ENCODE results near the gene FRMD3.

FRMD3 gene

GRCh38 chr9:83431101-83432060, 106.8 kb downstream of the FRMD3 start:
- FAIRE-seq = no peak

- FAIRE-seq = no peak
Measured at GRCh38 chr9:83430681-83431080, 107.5 kb downstream of the FRMD3 start.

- no peak for FAIRE-seq
Measured at GRCh38 chr9:83429229-83429628, 109.0 kb downstream of the FRMD3 start.

GRCh38 chr9:83425240-83425639, 113.0 kb downstream of the FRMD3 start:
- FAIRE-seq = no peak

GRCh38 chr9:83424831-83425230, 113.4 kb downstream of the FRMD3 start:
- no peak for FAIRE-seq

GRCh38 chr9:83423815-83424707, 114.1 kb downstream of the FRMD3 start:
- FAIRE-seq = no peak

- FAIRE-seq = no peak
Measured at GRCh38 chr9:83422527-83422926, 115.7 kb downstream of the FRMD3 start.

GRCh38 chr9:83420486-83420885, 117.7 kb downstream of the FRMD3 start:
- no peak for FAIRE-seq

GRCh38 chr9:83419961-83420360, 118.2 kb downstream of the FRMD3 start:
- FAIRE-seq = no peak

GRCh38 chr9:83418283-83418682, 119.9 kb downstream of the FRMD3 start:
- FAIRE-seq = no peak

GRCh38 chr9:83413367-83413766, 124.8 kb downstream of the FRMD3 start:
- no peak for FAIRE-seq

- FAIRE-seq = no peak
Measured at GRCh38 chr9:83410701-83411100, 127.5 kb downstream of the FRMD3 start.

GRCh38 chr9:83406921-83407320, 131.3 kb downstream of the FRMD3 start:
- FAIRE-seq = no peak

- FAIRE-seq = no peak
Measured at GRCh38 chr9:83405759-83406158, 132.4 kb downstream of the FRMD3 start.

- no peak for FAIRE-seq
Measured at GRCh38 chr9:83403527-83404238, 134.5 kb downstream of the FRMD3 start.

GRCh38 chr9:83401328-83401900, 136.8 kb downstream of the FRMD3 start:
- FAIRE-seq = no peak

- no peak for FAIRE-seq
Measured at GRCh38 chr9:83396813-83397212, 141.4 kb downstream of the FRMD3 start.

GRCh38 chr9:83396342-83396741, 141.9 kb downstream of the FRMD3 start:
- no peak for FAIRE-seq

GRCh38 chr9:83392228-83392627, 146.0 kb downstream of the FRMD3 start:
- no peak for FAIRE-seq

GRCh38 chr9:83388346-83388745, 149.9 kb downstream of the FRMD3 start:
- no peak for FAIRE-seq

- FAIRE-seq = no peak
Measured at GRCh38 chr9:83387401-83388185, 150.6 kb downstream of the FRMD3 start.

- FAIRE-seq = no peak
Measured at GRCh38 chr9:83385317-83385716, 152.9 kb downstream of the FRMD3 start.

Data from TTC549 (cell line).